Endometrial microvascular endothelial cells (primary cell): ENCODE measurements around the gene CLEC19A. TPM values are rescaled to one million over a fixed set of nuclear protein-coding genes. Genes with fewer than 3 reads are reported as not detected.

Experiments used
- total RNA-seq: library from RNA; depleted of rRNA; stranded (reverse); fragments of >200 nt; gene quantifications from one replicate; pipeline ENCODE4 v1.2.3, GENCODE V29; 2015; ENCODE audit errors: inconsistent ontology term

CLEC19A gene
- total RNA-seq, 1 donor from 2014 or later: not detected

Other genes with a start within 250 kb of the CLEC19A start
- 11.4 TPM for gene COQ7, start 218.1 kb upstream of the CLEC19A start, total RNA-seq
- 25.0 TPM for gene ITPRIPL2, start 171.8 kb upstream of the CLEC19A start, total RNA-seq
- not detected for gene SYT17, start 117.5 kb upstream of the CLEC19A start, total RNA-seq
- gene TMC5, start 132.2 kb downstream of the CLEC19A start, total RNA-seq: not detected
- gene GDE1, start 236.4 kb downstream of the CLEC19A start, total RNA-seq: 61.8 TPM
- 6.4 TPM for gene CCP110, start 238.2 kb downstream of the CLEC19A start, total RNA-seq